T-helper 9 cell (primary cell): ENCODE results near the gene KRT86.

ENCODE experiments used
- DNase-seq: peaks from one replicate; pipeline ENCODE4 v3.0.0-alpha.2; 2020

The KRT86 gene

GRCh38 chr12:52316701-52317100 is 42.3 kb downstream of the KRT86 start:
- DNase-seq = no peak

GRCh38 chr12:52317468-52318052 is 43.1 kb downstream of the KRT86 start:
- DNase-seq = no peak

GRCh38 chr12:52318241-52318990 is 44.0 kb downstream of the KRT86 start:
- no peak for DNase-seq

GRCh38 chr12:52319097-52319496 is 44.7 kb downstream of the KRT86 start:
- no peak for DNase-seq

- no peak for DNase-seq
These were observed 46.4 kb downstream of the KRT86 start, which contains the start of gene KRT83 for GRCh38 chr12:52320784-52321400. Gene KRT83 (minus strand): TSS chr12:52321398. CDS start chr12:52321335, 63 bp downstream.

GRCh38 chr12:52321418-52321817 is 47.0 kb downstream of the KRT86 start:
- no peak for DNase-seq

GRCh38 chr12:52322069-52322468 is 47.6 kb downstream of the KRT86 start:
- DNase-seq = no peak

- no peak for DNase-seq
These were observed 48.6 kb downstream of the KRT86 start for GRCh38 chr12:52323001-52323400.

- no peak for DNase-seq
These were observed 49.1 kb downstream of the KRT86 start for GRCh38 chr12:52323416-52324152.

GRCh38 chr12:52324153-52324444 is 49.7 kb downstream of the KRT86 start:
- DNase-seq = no peak

- peak; percentile 60 for DNase-seq
These were observed 52.8 kb downstream of the KRT86 start for GRCh38 chr12:52327052-52327829.

GRCh38 chr12:52327830-52328500 is 53.5 kb downstream of the KRT86 start:
- DNase-seq = no peak

- no peak for DNase-seq
These were observed 56.6 kb downstream of the KRT86 start for GRCh38 chr12:52331039-52331438.

- no peak for DNase-seq
These were observed 57.4 kb downstream of the KRT86 start for GRCh38 chr12:52331833-52332232.

- no peak for DNase-seq
These were observed 57.9 kb downstream of the KRT86 start for GRCh38 chr12:52332381-52332780.

- no peak for DNase-seq
These were observed 58.9 kb downstream of the KRT86 start for GRCh38 chr12:52333321-52333720.

GRCh38 chr12:52334185-52334584 is 59.7 kb downstream of the KRT86 start:
- DNase-seq = no peak

- no peak for DNase-seq
These were observed 61.3 kb downstream of the KRT86 start for GRCh38 chr12:52335598-52336262.

GRCh38 chr12:52336641-52337040 is 62.2 kb downstream of the KRT86 start:
- no peak for DNase-seq

- DNase-seq = no peak
These were observed 62.6 kb downstream of the KRT86 start for GRCh38 chr12:52337054-52337453.

GRCh38 chr12:52338241-52338960 is 64.0 kb downstream of the KRT86 start:
- DNase-seq = no peak
